ENCODE results near the gene MRGPRF. TPM values are rescaled to one million over a fixed set of nuclear protein-coding genes. Genes with fewer than 3 reads are reported as not detected.
"Not testable (repeated sequence)": the region's sequence is repeated elsewhere in the genome, so short reads cannot be mapped to it uniquely, and the experiment has no call there.

Gene MRGPRF
- polyA plus RNA-seq, 4 donors, result 23.2 to 35.3 (median 26.0) TPM

DNA sequence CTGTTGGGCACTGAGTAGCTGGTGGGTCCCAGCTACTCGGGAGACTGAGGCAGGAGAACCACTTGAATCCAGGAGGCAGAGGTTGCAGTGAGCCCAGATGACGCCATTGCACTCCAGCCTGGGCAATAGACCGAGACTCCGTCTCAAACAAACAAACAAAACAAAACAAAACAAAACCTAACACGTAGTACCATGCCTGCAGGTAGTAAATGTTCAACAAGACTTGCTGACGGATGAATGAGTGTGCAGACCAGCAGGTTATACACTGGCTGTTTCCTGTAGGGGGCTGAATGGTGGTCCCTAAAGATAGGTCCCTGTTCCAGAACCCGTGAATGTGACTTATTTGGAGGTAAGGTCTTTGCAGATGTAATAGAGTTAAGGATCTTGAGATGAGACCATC lies 19.5 kb downstream of the MRGPRF start:
- no peak for DNase-seq (ENCODE audit: low read depth in 4 of 4, low spot score in 2 of 4)

DNA sequence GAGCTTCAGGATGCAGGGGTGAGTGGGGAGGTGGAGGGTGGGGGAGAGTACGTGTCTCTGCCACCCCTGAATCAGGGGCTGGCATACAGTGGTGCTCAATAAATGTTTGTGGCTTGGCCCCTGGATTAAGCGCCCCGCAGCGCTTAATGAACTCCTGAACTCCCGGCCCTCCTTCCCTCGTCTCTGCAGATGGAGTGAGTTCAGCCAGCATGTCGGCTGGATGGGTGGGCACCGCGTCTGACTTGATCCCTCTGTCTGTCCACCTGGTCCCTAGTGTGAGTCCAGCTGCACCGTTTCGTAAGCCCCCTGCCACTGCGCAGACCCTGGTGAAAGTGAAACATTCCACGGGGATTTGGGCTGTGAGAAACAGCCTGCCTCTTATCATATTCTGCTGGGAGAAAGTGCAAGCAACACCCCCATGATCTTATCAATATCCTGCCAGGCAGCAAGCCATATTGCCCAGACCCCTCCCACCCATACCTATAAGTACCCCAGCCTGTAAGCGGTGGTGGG lies 20.2 kb downstream of the MRGPRF start:
- no peak for DNase-seq (ENCODE audit: low read depth in 4 of 4, low spot score in 2 of 4)

DNA sequence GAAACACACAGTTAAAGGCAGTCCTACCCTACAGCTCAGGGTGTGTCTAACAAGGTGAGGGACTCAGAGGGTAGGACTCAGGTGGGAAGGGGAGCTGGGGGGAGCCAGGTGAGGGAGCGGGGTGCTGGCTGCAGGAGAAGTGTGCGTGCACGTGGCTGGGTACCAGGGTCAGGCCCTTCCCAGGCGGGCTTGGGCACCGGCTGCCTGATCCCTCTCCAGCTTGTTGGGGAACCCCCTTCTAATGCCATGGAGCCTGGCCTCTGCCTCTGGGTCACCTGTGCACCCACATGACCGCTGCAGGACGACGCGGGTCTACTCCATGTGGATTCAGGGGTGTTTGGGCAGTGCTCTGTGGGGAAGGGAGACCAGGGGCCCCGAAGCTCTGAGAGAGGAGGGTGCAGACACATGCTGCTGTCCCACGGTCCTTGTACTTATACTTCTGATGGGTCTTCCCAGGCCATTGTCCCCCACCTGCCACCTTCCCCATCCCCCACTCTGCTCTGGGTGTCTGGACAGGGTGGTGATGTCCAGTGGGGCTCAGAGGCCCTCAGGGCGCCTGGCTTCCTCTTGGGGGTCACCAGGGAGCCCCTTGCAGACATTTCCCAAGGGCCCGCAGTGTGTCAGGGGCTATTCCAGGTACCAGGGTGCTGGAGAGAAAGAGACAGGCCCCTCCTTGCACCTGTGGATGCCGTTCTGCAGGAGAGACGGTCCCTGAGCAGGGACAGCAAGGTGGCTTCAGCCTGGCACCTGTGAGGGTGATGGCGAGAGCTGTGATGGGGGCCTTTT lies 21.9 kb downstream of the MRGPRF start:
- DNase-seq (ENCODE audit: low read depth in 4 of 4, low spot score in 2 of 4), result no peak

DNA sequence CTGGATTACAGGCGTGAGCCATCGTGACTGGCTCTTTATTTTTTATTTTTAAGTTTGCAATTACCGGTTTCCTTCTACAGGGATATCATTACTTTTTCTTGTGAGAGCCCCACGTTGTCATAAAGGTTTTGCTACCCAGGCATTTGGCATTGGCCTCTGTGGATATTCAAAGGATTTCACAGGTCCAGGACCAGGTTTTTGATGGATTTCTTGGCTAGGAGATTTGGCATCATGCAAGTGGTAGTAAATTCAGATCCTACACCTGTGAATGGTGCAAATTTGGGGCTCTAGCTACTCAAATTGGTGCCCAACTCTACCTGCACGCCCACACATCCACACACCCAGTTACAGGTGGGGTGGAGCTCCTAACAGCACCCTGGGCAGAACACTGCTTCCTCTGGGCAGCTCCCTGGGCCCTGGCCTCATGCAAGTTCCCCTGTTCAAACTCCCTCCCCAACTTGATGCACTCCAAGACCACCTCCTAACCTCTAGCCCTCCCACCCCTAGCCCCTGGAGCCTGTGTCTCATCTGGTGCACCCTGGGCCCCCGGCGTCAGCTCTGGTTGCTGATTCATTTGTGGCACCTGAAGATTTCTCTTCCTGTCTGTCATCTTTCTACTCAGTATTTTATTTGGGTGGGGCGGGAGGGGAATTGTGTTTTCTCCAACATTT lies 23.0 kb downstream of the MRGPRF start:
- DNase-seq (ENCODE audit: low read depth in 4 of 4, low spot score in 2 of 4), result no peak

DNA sequence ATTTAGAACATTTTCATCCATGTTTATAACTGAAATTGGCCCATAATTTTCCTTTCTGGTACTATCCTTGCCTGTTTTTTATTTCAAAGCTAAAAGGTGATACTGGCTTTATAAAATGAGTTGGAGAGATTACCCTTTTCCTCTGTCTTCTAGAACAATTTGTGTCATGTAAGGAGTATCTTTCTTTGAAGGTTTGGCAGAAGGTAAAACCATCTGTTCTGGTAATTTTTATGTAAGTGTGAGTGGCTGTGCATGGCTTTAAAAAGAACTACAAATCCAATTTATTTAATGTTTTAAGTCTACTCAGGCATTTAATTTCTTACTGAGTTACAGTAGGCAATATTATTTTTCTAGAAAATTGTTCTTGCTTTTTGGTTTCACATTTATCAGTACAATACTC lies 24.6 kb downstream of the MRGPRF start:
- DNase-seq (ENCODE audit: low read depth in 4 of 4, low spot score in 2 of 4), result no peak

DNA sequence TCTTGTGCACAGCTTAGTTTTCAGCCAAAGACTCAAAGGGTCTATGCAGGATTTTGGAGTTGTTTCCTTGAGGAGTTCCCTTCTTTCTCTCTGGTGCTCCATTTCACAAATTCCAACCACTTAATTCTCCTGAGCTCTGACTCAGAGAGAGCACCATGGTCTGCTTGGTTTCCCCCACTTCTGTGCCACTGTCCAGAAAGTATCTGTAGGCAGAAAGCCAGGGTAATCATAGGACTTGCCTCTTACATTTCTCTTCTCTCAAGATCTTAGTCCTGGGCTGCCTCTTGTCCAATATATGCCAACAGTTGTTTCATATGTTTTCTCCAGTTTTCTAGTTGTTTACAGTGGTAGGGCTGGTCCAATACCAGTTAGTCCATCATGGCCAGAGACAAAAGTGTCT lies 25.8 kb downstream of the MRGPRF start:
- DNase-seq (ENCODE audit: low read depth in 4 of 4, low spot score in 2 of 4), result no peak

DNA sequence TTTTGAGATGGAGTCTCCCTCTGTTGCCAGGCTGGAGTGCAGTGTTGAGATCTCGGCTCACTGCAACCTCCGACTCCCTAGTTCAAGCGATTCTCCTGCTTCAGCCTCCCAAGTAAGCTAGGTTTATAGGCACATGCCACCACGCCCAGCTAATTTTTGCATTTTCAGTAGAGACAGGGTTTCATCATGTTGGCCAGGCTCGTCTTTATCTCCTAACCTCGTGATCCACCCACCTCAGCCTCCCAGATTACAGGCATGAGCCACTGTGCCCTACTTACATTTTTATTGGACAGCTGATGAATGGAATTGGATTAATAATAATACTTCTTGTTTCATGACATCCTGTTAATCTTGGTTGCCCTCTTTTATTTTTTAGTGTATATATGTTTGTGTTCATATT lies 29.2 kb downstream of the MRGPRF start:
- no peak for DNase-seq (ENCODE audit: low read depth in 4 of 4, low spot score in 2 of 4)

DNA sequence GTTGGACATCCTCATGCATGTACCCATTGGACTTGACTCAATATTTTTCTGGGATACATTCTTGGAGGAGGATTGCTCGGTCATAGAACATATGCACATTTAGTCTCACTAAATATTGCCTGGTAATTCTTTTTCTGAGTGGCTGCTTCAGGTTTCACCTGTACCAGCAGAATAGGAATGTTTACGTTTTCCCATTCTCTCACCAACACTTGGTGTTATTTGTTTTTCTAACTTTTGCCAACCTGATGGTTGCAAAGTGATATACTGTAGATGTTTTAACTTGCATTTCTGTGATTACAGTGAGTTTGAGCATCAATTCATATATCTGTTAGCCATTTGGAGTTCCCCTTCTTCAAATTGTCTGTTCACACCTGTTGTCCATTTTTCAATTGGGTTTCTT lies 30.9 kb downstream of the MRGPRF start:
- DNase-seq (ENCODE audit: low read depth in 4 of 4, low spot score in 2 of 4), result no peak

DNA sequence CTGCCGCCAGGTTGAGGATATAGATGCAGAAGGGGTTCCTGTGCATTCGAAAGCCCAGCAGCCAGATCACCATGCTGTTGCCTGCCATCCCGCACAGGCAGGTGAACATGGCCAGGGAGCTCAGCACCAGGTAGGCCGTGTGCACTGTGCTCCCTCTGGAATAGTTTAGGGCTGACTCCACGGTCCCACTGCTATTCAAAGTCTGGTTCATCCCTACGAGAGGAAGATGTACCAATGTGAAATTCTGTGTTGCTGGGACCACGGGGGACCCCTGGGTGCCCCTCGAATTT lies 32.3 kb downstream of the MRGPRF start, which contains the start of gene MRGPRD:
Gene MRGPRD (minus strand): TSS at position 211 of the 290 bp plus-strand sequence. CDS start 0 bp downstream, at position 211.
- DNase-seq (ENCODE audit: low read depth in 4 of 4, low spot score in 2 of 4), result no peak

DNA sequence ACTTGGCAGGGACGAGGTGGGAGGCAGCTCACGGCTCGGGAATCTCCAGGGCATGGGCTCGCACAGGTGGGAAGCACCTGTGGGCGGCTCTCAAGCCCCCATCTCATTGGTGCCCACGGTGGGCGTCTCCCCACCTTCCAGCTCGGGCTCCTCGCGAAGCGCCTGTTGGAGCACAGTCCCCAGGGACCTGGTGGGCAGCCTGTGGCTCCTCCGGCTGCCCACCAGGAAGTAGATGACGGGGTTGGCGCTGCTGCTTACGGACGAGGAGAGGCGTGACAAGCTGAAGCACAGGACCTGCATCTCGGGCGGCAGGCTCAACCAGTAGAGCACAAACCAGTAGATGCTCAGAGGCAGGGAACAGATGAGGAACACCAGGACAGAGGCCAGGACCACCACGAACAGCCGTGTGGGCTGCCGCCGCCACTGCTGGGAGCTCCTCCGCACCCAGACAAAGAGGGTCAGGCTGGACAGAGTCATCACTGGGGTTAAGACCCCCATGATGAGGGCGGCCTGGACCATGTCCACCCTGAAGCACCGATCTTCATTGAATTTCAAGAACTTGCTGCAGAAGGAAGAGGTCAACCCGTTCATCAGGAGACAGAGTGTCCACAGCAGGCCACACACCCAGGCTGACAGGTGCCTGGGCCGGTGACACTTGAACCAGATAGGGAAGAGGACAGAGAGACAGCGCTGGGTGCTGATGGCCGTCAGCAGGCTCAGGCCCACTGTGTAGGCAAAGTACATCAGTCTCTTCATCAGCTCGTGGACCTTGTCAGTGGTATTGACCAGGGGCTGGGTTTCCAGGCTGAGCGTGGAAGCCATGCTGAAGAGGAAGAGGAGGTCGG lies 32.9 kb downstream of the MRGPRF start:
- no peak for DNase-seq (ENCODE audit: low read depth in 4 of 4, low spot score in 2 of 4)

DNA sequence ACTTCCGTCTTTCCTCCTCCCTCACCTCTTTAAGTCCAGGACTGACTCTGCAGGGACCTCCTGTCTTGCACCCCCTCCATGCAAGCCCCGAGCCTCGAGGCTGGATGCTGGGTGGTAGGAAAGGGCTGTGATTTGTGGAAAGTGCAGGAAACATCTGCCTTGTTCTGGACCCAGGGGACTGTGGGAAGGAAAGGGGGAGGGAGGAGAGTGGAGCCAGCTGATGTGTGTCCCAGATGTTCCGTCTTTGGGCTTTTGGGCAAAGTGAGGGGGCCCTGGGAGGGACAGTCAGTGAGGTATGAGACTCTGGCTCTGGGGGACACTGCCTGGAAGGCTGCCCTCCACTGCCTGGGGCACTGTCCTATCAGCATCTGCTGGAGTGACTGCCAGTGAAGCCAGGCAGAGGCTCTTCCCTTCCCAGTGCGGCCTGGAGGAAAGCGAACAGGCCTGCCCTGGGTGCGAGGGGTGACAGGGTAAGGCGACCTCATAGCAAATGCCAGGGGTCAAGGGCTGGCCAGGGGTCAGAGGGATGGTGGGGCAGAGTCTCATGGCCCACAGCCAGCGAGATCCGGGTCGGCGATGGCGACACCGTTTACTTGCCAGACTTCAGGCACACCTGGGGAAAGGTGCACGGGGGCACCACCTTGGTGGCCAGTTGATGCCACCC lies 34.0 kb downstream of the MRGPRF start:
- DNase-seq (ENCODE audit: low read depth in 4 of 4, low spot score in 2 of 4), result no peak

DNA sequence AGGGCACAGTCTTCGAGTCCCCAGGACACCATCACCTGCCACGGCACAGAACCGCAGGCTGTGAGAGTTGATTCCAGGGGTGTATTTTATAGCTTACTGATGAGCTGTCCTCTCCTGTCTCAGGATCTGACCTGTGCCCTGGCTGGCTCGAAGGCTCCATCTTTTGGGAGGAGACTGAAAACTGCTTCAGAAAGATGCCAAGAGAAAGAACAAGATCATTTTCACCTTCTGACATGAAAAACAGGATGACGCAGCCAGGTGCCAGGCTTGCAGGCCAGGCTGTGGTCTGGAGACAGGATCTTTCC lies 34.5 kb downstream of the MRGPRF start:
- DNase-seq (ENCODE audit: low read depth in 4 of 4, low spot score in 2 of 4), result no peak

DNA sequence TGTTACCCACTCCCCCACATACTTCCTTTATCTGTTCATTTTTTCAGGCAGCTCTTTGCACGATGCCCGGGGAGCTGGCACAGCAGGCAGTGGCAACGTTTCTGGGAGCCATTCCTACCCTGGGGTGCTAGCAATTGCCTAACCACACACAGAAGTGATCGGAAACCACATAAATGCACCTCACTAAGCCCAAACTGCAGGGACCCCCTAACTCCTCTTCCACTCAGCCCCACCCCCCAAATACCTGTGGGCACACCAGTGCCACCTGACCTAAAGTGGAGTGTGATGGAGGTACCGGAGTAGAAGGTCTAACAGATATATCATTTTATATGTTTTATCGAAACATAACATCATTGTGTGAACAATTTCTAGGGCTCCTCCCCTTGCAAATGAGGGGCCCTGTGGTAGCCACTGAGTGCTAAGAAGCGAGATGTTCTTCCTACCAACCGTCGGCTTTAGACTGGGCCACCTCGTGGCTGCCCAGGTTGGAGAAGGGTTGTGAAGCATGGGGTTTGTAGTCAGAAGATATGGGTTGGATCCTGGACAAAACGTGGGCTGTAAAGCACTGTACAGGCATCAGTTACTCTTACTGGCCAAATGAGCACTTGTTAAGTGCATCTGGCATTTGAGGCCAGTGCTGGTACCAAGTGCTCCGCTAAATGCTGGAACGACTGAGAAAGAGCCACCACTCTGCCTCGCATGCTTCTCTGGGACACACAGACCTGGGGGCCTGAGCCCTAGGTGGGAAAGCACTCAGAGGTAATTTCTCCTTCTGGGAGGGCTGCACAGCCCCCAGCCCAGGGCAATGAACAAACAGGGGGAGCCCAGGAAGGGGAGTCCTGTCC lies 35.0 kb downstream of the MRGPRF start:
- DNase-seq (ENCODE audit: low read depth in 4 of 4, low spot score in 2 of 4), result no peak

DNA sequence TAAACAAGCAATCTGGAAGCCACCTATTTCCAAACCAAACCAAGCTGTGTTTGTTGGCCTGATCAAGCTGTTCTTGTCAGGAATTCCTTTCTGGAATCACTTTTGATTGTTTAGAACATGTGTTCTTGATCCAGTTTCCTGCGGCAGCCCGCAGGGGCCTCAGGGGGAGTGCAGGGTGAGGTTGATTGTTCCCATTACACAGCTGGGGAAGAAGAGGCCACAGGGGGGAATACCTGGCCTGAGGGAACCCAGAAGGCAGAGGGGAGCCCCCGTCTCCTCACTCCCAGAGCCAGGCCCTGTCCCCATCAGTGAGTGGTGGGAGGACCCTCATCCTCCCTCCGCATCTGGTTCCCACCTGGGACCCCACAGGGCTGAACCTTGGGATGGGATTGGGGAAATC lies 36.5 kb downstream of the MRGPRF start:
- no peak for DNase-seq (ENCODE audit: low read depth in 4 of 4, low spot score in 2 of 4)

DNA sequence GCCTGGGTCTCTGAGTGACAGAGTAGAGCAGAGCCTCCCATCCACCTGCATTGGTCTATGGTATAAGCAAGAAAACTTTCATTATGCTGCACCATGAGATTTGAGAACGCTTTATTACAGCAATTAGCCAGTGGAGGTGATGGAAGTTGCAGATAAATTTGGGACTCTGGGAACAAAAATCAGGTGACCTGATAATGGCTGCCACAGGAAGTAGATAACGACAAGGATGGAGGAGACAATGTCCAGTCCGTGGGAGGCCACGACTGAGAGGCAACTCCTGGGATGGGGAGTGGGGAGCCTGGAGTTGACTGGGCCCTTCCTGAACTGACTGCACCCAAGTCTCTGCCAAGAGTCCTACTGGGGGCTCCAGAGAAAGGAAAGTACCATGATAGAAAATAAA lies 37.0 kb downstream of the MRGPRF start:
- no peak for DNase-seq (ENCODE audit: low read depth in 4 of 4, low spot score in 2 of 4)

DNA sequence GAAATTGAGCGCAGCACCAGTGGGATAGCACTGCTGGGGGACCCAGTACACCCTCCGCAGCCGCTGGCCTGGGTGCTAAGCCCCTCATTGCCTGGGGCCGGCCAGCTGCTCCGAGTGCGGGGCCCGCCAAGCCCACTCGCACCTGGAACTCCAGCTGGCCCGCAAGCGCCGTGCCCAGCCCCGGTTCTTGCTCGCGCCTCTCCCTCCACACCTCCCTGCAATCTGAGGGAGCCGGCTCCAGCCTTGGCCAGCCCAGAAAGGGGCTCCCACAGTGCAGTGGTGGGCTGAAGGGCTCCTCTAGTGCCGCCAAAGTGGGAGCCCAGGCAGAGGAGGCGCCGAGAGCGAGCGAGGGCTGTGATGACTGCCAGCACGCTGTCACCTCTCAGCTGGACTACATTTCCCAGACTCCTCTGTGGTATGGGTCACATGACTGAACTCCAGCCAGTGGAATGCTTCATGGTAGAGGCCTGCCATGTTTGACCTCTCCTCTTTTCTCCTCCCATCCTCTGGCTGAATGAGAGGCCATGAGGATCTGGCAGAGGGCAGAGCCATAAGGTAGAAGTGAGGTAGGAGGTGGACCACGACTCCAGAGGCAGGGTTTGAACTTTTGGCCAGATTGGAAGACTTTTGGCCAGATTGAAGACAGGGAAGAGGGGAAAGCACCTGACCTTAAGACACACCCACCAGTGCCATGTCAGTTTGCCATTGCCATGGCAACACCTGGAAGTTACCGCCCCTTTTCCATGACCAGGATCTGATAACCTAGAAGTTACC lies 38.4 kb downstream of the MRGPRF start:
- no peak for DNase-seq (ENCODE audit: low read depth in 4 of 4, low spot score in 2 of 4)

DNA sequence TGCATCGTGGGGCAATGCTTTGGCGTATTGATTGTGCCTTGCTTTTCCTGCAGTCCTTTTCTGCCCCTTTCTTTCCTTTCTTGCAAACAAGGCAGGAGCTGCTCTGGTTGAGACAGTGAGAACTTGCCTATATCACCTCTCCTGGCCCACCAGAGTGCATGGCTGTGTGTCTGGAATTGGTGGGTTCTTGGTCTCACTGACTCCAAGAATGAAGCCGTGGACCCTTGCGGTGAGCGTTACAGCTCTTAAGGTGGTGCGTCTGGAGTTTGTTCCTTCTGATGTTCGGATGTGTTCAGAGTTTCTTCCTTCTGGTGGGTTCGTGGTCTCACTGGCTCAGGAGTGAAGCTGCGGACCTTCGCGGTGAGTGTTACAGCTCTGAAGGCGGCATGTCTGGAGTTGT lies 39.3 kb downstream of the MRGPRF start:
- DNase-seq (ENCODE audit: low read depth in 4 of 4, low spot score in 2 of 4), result not testable (repeated sequence)

DNA sequence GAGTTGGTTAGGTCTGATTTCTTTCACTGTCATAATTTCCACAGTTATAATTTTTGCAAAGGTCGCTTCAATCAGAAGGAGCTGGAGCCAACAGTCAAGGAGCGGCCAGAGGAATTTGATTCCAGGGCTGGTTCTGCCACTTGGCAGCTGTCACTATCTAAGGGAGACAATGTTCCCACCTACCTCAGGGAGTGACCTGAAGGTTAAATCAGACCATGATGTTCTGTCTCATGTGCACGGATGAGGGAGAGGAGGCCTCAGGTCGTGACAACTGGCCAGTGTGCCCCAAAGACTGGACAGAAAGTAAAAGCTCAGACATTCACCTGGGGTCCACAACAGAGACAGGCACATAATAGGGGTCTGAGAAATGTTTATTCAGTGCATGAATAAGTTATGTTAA lies 39.8 kb downstream of the MRGPRF start:
- DNase-seq (ENCODE audit: low read depth in 4 of 4, low spot score in 2 of 4), result no peak

DNA sequence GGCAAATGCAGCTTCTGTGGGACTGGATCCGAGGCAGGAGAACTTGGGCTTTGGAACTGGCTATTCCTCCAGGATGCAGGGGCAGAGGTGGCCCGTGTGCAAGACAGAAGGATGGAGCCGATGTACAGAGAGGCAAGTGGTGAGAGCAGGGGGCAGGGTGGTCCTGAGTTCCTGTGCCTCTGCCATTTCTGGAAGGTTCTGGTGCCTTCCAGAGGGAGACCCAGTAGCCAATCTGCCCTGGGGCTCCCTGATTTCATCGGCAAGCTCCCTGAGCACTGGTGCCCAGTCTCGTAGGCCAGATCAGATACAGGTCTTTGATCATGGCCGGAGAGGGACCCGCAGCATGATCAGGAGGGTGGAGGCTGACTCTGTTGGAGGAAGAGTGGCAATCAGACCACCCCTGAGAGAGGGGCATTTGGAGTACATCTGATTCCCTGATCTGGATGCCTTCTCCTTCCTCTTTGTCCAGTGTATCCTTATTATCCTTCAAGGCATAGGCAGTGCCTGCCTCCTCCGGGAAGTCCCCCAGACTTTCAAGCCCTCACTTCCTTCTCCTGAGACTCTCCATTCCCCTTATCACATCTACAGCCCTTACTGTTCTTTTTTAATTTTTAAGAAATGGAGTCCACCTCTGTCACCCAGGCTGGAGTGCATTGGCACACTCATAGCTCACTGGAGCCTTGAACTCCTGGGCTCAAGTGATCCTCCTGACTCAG lies 42.0 kb downstream of the MRGPRF start:
- DNase-seq (ENCODE audit: low read depth in 4 of 4, low spot score in 2 of 4), result no peak
